GM21515 (cell line): Measurements from ENCODE around the gene USP6NL.

Experiments used
- ATAC-seq: cut with Tn5 transposase; IDR thresholded peaks from one replicate; pipeline ENCODE4 v1.9.1; 2021; ENCODE audit not compliant: unreplicated experiment

USP6NL gene

GRCh38 chr10:11594589-11595394 lies 16.7 kb downstream of the USP6NL start:
- ATAC-seq, result no peak

- ATAC-seq, result no peak
These were observed 17.8 kb downstream of the USP6NL start for GRCh38 chr10:11593612-11594011.

GRCh38 chr10:11589738-11590137 lies 21.7 kb downstream of the USP6NL start:
- ATAC-seq, result no peak

GRCh38 chr10:11588873-11589574 lies 22.4 kb downstream of the USP6NL start:
- ATAC-seq, result no peak

- ATAC-seq, result no peak
These were observed 23.7 kb downstream of the USP6NL start for GRCh38 chr10:11587722-11588259.

GRCh38 chr10:11586170-11586569 lies 25.3 kb downstream of the USP6NL start:
- ATAC-seq, result no peak

GRCh38 chr10:11581213-11581612 lies 30.2 kb downstream of the USP6NL start:
- no peak for ATAC-seq

GRCh38 chr10:11579885-11580284 lies 31.6 kb downstream of the USP6NL start:
- ATAC-seq, result no peak

- no peak for ATAC-seq
These were observed 32.6 kb downstream of the USP6NL start for GRCh38 chr10:11578802-11579255.

- no peak for ATAC-seq
These were observed 35.2 kb downstream of the USP6NL start for GRCh38 chr10:11576092-11576809.

- ATAC-seq, result peak; percentile 50
These were observed 38.0 kb downstream of the USP6NL start for GRCh38 chr10:11573497-11573896.

- ATAC-seq, result no peak
These were observed 40.7 kb downstream of the USP6NL start for GRCh38 chr10:11570751-11571150.

- ATAC-seq, result no peak
These were observed 42.0 kb downstream of the USP6NL start for GRCh38 chr10:11569471-11569870.

GRCh38 chr10:11568578-11568977 lies 42.9 kb downstream of the USP6NL start:
- no peak for ATAC-seq

GRCh38 chr10:11564741-11565140 lies 46.7 kb downstream of the USP6NL start:
- no peak for ATAC-seq

- no peak for ATAC-seq
These were observed 47.5 kb downstream of the USP6NL start for GRCh38 chr10:11563936-11564335.

- no peak for ATAC-seq
These were observed 48.6 kb downstream of the USP6NL start for GRCh38 chr10:11562888-11563287.

GRCh38 chr10:11560076-11560709 lies 51.3 kb downstream of the USP6NL start:
- ATAC-seq, result peak; percentile 79

GRCh38 chr10:11557967-11558366 lies 53.5 kb downstream of the USP6NL start:
- ATAC-seq, result no peak

- ATAC-seq, result no peak
These were observed 53.9 kb downstream of the USP6NL start for GRCh38 chr10:11557513-11557912.

GRCh38 chr10:11555556-11555955 lies 55.9 kb downstream of the USP6NL start:
- no peak for ATAC-seq
